MG63 (cell line): ENCODE data around the gene GBX1. TPM values are rescaled to one million over a fixed set of nuclear protein-coding genes. Genes with fewer than 3 reads are reported as not detected.
A peak's percentile ranks its signal among the peaks of the same experiment; 100 is the strongest.

ENCODE experiments used
- DNase-seq: peaks from one replicate; pipeline ENCODE4 v3.0.0-alpha.2; 2020
- H3K27me3 ChIP-seq: fragments of 250-450 bp; sonication (Bioruptor Pico); 2 replicates; pipeline ENCODE4 v1.5.1; 2020; ENCODE audit warnings: mild to moderate bottlenecking, moderate library complexity
- H3K36me3 ChIP-seq: fragments of 250-450 bp; sonication (Bioruptor Pico); 2 replicates; pipeline ENCODE4 v1.5.1; 2020; ENCODE audit warnings: mild to moderate bottlenecking, moderate library complexity
- H3K4me3 ChIP-seq: fragments of 250-450 bp; sonication (Bioruptor Pico); 2 replicates; pipeline ENCODE4 v1.5.1; 2020; ENCODE audit warnings: mild to moderate bottlenecking, moderate library complexity
- H3K9me3 ChIP-seq: fragments of 250-450 bp; sonication (Bioruptor Pico); 2 replicates; pipeline ENCODE4 v1.5.1; 2020; ENCODE audit warnings: mild to moderate bottlenecking, moderate library complexity
- total RNA-seq: library from RNA; depleted of rRNA; stranded (reverse); fragments of >200 nt; shearing (Covaris generic); gene quantifications from 2 replicates; pipeline ENCODE4 v1.2.3, GENCODE V29; 2014; ENCODE audit warnings: low replicate concordance

The GBX1 gene
- total RNA-seq, 1 experiment from 2014 or later = not detected

DNA sequence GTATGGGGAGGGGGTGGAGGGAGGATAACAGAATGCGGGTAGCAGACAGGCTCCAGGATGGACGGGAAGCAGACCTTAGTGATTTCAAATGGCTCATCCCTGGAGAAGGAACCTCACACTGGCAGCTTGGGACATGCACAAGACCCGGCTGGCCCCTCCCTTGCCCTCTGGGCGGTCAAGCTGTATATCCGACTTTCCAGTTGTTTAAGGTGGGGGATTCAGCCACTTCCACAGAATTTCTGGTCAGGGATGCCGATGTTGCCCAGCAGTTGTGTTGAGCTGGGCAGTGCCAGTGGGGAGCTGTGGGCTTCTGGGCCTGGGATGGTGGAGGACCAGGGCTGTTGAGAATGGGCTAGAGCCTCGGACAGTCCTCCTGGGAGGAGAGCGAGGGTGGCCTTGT lies 38.8 kb downstream of the GBX1 start:
- H3K27me3 ChIP-seq = no peaks in the 10 kb centered on the region
- no peak for DNase-seq
- H3K9me3 ChIP-seq = no peaks in the 10 kb centered on the region
- H3K36me3 ChIP-seq = peaks cover 9% of the 10 kb centered on the region
- H3K4me3 ChIP-seq = no peak overlapping the region

DNA sequence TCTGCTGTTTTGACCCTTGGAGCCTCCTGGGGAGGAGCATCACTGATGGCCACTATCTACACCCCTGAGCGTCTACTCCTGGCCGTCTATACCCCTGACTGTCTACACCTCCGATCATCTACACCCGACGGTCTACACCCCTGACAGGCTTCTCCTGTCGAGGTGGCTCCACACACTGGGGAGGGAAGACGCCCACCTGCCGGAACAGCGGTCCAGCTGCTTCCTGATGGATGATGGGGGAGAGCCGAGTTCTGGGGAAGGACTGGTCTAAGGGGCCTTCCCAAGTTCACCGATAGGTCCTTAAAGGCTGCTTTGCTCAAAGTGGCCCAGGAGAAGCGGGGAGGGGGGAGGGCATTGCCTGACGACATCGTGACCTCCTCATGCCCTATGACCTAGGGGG lies 39.4 kb downstream of the GBX1 start:
- no peaks in the 10 kb centered on the region for H3K27me3 ChIP-seq

DNA sequence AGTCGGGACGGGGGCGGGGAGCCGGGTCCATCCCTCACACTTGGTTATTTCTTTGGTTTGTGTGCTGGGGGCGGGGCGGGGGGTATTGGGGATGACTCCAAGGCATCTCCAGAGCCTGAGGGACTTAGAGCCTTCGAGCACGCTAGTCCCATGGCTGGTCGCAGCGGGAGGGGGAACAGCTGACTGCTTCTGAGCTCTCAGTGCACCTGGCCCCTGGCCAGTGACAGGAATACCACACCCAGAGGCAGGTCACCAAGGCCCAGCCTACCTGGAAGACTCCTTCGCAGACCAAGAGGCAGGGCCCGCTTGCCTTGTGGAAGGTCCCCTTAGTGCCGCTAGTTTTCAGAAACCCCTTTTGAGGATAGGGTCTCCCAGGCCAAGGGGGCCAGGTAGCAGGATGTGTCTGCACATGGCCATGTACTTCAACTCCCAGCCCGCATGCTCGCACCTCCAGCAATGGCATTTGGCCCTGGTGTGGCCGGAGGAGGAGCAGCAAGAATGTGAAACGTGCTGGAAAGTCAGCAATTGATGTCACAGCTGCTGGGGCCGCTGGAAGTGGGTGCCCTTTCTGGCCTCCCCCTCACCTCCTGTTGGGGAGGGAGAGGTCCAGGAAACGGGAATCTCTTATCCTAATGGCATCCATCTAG lies 40.9 kb downstream of the GBX1 start:
- peaks cover 10% of the 10 kb centered on the region for H3K36me3 ChIP-seq
- H3K4me3 ChIP-seq = no peak overlapping the region
- no peak for DNase-seq
- no peaks in the 10 kb centered on the region for H3K9me3 ChIP-seq
- H3K27me3 ChIP-seq = no peaks in the 10 kb centered on the region

More for the DNA sequence above, 39.4 kb downstream of the GBX1 start:
- H3K36me3 ChIP-seq = peaks cover 10% of the 10 kb centered on the region
- no peaks in the 10 kb centered on the region for H3K9me3 ChIP-seq
- no peak overlapping the region for H3K4me3 ChIP-seq
- no peak for DNase-seq

DNA sequence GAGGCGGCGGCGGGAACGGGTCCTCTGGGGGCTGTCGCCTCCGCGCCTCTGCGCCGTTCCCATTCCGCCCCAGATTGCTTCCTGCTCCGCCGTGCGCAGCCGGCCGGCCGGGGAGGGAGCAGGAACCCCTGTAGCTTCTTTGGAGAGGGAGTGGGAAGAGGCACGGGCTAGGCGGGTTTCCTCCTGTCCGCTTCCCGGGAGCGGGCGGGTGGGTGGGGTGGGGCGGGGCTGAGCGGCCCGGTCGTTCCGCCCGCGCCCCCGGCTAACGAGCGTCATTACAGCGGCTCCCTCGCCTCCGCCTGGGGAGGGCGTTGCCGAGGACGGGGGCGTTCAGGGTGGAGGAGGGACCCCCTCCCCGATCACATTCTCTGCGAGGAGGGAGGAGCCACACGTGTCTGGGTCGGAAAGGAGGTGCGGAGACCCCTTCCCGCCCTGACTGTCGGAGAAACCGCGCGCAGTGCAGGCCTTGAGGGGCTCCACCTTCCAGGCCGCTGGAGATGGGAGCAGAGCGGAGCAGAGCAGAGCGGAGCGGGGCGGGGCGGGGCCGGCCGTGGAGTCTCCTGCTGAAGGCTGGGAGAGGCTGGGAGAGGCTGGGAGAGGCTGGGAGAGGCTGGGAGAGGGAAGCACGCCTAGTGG lies 41.5 kb downstream of the GBX1 start:
- Histone ChIP-seq H3K27me3 (no peaks in the 10 kb centered on the region), H3K4me3 (no peak overlapping the region), H3K9me3 (no peaks in the 10 kb centered on the region), H3K36me3 (peaks cover 10% of the 10 kb centered on the region)
- DNase-seq = no peak

DNA sequence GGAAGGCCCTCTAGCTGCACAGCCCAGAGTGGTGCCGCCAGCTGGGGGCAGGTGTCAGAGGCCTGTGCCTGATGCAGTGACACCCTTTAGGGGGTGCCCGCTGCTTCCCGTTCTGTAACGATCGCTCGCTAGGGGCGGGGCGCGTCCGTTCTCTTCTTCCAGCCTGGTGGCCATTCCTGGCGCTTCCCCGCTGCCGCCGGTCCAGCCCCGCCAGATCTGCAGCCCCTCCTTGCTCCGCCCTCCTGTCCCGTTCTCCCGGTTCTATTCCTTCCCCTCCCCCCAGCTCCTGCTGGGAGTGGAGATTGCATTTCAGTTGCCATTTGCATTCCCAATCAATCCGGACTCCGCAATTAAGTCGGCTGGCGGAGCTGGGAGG lies 42.0 kb downstream of the GBX1 start:
- DNase-seq = no peak
- no peaks in the 10 kb centered on the region for H3K9me3 ChIP-seq
- H3K36me3 ChIP-seq = peaks cover 10% of the 10 kb centered on the region
- no peaks in the 10 kb centered on the region for H3K27me3 ChIP-seq
- no peak overlapping the region for H3K4me3 ChIP-seq

DNA sequence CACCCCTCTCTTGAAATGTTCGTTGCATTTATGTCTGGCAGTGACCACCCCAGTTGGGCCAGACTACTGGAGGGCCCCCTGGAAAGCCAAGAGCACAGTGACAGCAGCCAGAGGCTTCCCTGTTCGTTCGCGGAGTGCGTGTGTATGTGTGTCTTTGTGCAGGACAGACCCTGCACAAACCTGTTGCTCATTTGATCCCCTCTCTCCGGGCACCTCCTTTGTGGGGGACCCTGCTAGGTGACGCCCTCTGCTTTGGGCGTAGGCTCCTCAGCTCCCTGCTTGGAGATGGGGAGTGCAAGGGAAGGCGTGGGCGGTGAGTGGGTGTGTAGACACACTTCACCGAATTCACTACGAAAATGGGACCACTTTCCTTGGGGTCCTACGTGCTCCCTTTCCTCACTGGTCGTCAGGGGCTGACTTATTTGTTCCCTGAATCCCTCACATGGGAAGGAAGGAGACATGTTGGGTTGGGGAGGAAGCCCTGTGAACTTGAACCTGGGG lies 42.5 kb downstream of the GBX1 start:
- H3K36me3 ChIP-seq = peaks cover 11% of the 10 kb centered on the region
- DNase-seq = no peak
- H3K9me3 ChIP-seq = no peaks in the 10 kb centered on the region
- H3K27me3 ChIP-seq = no peaks in the 10 kb centered on the region
- H3K4me3 ChIP-seq = no peak overlapping the region

DNA sequence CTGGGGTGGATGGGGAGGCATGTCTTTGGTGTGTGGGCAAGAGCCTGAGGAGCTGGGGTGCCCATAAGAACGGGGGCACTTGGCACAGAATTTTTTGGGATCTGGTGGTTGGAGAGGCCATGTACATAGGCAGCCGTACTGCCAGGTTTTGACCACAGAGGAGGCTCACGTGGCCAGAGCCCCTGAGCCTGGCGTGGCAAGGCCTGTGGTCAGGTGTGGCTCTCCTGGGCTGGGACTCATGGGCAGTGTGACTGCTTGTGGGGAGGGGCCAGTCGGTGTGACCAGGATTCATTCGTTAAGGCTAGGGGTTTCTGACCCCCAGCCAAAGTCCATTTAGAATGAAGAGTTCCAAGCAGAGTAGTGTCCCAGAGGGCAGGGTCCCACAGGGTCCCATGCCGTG lies 43.0 kb downstream of the GBX1 start:
- DNase-seq = no peak
- no peaks in the 10 kb centered on the region for H3K27me3 ChIP-seq
- H3K36me3 ChIP-seq = peaks cover 13% of the 10 kb centered on the region
- no peaks in the 10 kb centered on the region for H3K9me3 ChIP-seq
- H3K4me3 ChIP-seq = no peak overlapping the region

DNA sequence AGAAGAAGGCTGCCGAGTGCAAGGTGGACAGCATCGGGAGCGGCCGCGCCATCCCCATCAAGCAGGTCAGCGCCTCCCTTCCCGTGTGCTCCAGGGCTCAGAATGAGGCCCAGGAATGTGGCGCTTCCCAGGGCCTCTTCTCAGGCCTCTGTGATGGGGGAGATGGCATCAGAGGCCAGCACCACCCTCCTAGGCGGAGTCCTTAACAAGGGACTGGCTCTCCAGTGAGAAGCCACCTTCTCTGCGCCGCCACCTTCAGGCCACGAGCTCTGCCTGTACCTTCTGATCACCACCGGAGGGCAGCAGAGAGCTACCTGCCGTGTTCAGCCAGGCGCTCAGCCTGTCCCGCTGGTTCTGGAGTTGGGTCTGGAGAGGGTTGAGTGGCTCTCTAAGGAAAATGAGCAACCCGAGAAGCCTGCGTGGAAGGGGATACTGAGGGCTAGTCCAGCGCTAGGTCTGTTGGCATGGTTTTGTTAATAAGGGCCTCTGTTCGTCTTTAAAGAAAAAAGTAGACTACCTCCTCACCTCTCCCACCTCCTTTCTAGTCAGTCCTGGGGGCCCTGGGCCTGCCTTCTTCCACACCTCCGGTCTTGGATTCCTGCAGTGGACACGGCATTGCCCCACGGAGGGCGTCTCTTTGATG lies 43.6 kb downstream of the GBX1 start:
- Histone ChIP-seq H3K4me3 (no peak overlapping the region), H3K9me3 (no peaks in the 10 kb centered on the region), H3K27me3 (no peaks in the 10 kb centered on the region), H3K36me3 (peaks cover 13% of the 10 kb centered on the region)
- DNase-seq = peak; percentile 59

DNA sequence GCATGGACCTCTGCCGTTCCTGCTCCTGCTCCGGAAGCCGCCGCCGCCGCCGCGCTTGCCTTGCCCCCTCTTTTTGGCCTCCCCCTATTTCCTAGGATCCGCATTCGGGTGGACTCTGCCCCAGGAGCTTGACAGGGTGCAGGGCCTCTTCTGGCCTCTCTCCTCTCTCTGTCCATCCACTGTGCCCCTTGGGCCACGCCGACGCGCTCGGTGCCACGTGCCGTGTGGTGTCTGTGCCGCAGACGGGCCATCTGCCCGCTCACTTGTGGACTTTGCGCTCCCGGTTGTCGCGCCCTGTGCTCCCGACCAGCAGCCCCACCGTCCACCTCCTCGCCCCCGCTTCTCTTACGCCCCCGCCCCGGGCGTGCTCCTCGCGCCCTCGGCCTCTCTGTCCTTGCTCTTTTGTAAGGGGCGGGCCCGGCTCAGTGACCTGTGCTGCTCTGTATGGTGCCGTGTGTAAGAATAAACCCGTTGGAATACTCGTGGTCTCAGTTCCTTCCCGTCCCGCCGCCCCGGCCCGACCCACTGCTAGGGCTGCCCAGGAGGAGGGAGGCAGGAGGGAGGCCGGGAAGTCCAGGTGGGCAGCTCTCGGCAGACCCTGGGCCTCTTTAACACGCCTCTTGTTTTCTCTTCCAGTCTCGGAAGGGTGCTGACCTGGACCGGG lies 44.2 kb downstream of the GBX1 start:
- Histone ChIP-seq H3K36me3 (peaks cover 13% of the 10 kb centered on the region), H3K27me3 (no peaks in the 10 kb centered on the region), H3K4me3 (no peak overlapping the region), H3K9me3 (no peaks in the 10 kb centered on the region)
- DNase-seq = no peak

DNA sequence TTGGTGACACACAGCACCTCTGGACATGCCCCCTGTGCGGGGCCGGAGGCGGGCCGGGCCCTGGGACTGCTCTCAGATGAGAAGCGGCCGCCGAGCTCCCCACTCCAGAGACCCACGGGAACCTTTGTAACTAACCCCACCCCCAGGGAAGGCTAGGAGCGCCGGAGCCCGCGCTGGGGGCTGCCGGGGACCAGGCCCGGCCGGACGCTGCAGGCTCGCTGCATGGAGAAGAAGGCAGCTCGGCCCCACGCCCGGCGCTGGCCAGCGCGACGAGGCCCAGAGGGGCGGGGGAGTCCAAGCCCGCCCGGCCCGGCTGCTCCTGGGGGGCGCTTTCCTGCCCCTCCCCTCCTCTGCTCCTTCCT lies 44.7 kb downstream of the GBX1 start:
- H3K27me3 ChIP-seq = no peaks in the 10 kb centered on the region
- H3K36me3 ChIP-seq = peaks cover 13% of the 10 kb centered on the region
- no peak for DNase-seq
- no peak overlapping the region for H3K4me3 ChIP-seq
- no peaks in the 10 kb centered on the region for H3K9me3 ChIP-seq

DNA sequence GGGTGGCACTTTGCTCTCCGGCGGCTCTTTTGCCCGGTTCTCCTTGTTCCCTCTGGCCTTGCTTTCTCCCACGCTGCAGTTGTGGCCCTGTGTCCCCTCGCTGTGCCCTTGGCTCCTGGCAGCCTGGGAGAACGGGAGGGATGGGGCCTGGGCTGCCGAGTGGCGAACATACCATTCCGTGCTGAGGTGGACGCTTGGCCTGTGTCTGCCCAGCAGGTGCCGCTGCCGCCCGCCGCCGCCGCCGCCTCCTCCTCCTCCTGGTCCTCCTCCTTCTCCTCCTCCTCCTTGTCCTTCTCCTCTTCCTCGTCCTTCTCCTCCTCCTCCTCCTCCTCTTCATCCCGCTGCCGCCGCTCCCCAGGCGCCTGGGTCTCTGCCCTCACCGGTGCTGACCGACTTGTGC lies 45.2 kb downstream of the GBX1 start:
- no peak overlapping the region for H3K4me3 ChIP-seq
- no peaks in the 10 kb centered on the region for H3K9me3 ChIP-seq
- H3K27me3 ChIP-seq = no peaks in the 10 kb centered on the region
- no peak for DNase-seq
- H3K36me3 ChIP-seq = peaks cover 13% of the 10 kb centered on the region

DNA sequence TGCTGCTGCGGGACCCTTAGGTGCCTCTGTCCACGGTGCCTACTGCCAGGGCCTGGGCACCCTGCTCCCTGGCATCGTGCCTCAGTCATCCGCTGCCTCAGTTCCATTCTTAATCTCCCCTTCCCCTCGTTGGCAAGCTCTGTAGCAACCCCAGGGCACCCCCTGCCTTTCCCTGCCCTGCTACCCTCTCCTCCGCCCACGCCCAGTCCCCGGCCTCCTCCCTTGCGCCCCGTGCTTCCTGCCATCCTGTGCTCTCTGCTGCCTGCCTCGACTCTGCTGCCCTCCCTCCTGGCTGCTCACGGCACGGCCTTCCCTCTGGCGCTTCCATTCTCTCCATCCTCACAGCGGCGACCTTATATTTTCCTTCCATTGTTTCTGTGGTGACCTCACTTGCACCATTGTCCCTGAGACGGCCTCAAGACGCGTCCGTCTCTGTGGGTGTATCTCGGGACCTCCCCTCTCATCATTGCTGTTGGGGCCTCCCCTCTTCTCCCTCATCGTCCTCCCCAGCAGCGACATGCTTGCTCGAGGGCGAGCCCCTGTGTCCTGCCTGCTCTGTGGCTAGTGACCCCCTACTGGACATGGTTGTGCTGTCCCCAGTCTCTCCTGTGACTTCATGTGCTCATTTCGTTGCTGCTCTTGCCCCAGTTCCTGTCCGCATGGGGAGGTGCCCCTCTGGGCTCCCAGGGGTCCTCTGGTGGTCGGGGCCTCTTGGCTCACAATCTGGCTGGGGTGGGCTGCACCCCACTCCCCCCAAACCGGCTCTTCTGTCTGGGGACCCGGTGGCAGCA lies 45.9 kb downstream of the GBX1 start:
- Histone ChIP-seq H3K27me3 (no peaks in the 10 kb centered on the region), H3K4me3 (no peak overlapping the region), H3K9me3 (no peaks in the 10 kb centered on the region), H3K36me3 (peaks cover 13% of the 10 kb centered on the region)
- no peak for DNase-seq

DNA sequence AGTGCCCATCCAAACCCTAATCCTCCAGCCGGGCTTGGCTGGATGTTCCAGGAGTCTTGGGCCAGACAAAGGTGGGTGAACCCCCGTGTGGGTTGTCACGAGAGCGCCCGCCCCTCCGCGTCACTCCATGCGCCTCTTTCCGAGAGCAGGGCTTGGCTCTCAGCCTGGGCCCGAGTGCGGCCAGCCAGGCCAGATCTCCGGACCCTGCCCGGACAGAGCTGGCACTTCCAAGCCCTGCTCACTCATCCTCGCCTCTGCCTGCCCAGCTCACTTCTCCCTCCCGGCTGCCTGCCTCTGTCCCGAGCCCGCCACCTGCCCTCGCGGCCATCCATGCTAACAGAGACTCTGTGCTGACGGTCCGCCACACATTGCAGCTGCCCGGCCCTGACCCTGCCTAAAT lies 46.6 kb downstream of the GBX1 start:
- H3K36me3 ChIP-seq = peaks cover 13% of the 10 kb centered on the region
- H3K4me3 ChIP-seq = no peak overlapping the region
- no peak for DNase-seq
- H3K27me3 ChIP-seq = no peaks in the 10 kb centered on the region
- no peaks in the 10 kb centered on the region for H3K9me3 ChIP-seq

DNA sequence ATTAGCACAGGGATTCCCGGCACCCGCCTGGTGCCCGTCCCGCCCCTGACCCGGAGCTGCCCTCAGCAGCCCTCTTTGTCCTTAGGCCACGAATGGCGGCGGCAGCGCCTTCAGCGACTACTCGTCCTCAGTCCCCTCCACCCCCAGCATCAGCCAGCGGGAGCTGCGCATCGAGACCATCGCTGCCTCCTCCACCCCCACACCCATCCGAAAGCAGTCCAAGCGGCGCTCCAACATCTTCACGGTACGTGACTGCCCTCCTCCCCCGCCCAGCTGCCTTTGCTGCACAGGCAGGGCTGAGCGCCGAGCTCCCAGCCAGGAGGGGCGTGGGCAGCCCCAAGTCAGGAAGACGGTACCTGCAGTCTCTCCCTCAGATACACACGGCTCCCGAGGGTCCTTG lies 47.6 kb downstream of the GBX1 start:
- DNase-seq = no peak
- H3K9me3 ChIP-seq = no peaks in the 10 kb centered on the region
- peaks cover 13% of the 10 kb centered on the region for H3K36me3 ChIP-seq
- H3K4me3 ChIP-seq = no peak overlapping the region
- no peaks in the 10 kb centered on the region for H3K27me3 ChIP-seq

DNA sequence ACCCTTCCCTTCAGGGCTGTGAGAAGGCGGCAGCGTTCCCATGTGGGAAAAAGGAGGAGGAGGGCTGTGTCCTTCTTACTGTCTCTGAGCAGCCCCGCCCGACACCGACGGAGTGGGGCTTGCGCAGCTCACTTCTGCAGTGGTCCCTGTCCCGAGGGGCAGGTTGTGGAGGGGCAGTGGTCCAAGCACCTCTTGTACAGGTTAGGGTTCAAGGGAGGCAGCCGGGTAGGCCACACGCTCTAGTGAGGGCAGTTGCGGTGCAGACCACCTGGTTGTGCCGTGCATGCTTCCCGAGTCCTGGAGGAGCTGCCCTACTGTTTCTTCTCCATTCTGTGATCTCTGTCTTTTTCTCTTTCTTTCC lies 48.5 kb downstream of the GBX1 start:
- H3K36me3 ChIP-seq = peaks cover 6% of the 10 kb centered on the region
- no peaks in the 10 kb centered on the region for H3K9me3 ChIP-seq
- no peak for DNase-seq

DNA sequence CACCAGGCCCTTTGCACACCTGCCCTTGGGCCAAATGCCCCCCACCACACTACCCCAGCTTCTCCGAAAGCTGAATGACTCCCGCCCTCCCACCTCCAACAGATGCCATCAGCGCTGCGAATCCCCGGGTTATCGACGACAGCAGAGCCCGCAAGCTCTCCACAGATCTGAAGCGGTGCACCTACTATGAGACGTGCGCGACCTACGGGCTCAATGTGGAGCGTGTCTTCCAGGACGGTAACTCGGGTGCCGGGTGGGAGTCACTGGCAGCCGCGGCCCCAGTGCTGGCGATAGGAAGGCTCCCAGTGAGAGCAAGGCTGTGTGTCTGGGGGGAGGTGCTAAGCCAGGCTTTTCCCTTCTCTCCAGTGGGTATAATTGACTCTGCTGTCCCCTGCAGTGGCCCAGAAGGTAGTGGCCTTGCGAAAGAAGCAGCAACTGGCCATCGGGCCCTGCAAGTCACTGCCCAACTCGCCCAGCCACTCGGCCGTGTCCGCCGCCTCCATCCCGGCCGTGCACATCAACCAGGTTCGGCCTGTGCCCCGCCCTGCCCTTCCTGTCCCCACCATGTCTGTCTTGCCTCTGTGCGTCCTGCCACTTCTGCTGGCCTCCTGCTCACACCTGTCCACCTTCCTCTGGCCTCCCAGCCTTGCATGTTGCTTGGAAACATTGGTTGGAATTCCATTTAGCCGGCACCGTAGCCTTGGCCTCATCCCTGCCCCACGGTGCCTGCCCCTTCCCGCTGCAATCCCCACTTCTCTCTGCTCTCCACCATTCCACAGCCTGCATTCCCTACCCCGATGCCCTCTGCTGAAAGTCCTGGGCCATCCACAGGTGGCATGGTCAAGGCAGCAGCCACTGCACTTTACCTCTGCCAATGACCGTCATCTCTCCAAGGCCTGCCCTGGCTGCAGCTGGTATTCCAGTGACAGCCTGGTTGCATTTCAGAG lies 49.1 kb downstream of the GBX1 start:
- H3K27me3 ChIP-seq = no peaks in the 10 kb centered on the region
- no peak for DNase-seq

More for the DNA sequence above, 48.5 kb downstream of the GBX1 start:
- H3K27me3 ChIP-seq = no peaks in the 10 kb centered on the region
- H3K4me3 ChIP-seq = no peak overlapping the region

More for the DNA sequence above, 49.1 kb downstream of the GBX1 start:
- Histone ChIP-seq H3K36me3 (peaks cover 3% of the 10 kb centered on the region), H3K4me3 (no peak overlapping the region), H3K9me3 (no peaks in the 10 kb centered on the region)
